H1 (cell line): Measurements from ENCODE around the gene TTI1. TPM values are rescaled to one million over a fixed set of nuclear protein-coding genes. Genes with fewer than 3 reads are reported as not detected.

Experiments
- CTCF ChIA-PET: fragments of 300-600 bp; sonication (Branson Sonifier 250); formaldehyde crosslinking; loops from one replicate; lab custom pipeline; 2021; ENCODE audit not compliant: partially characterized antibody; lab: Charles Lee
- POLR2A ChIA-PET: fragments of 300-600 bp; sonication (Branson Sonifier 250); formaldehyde crosslinking; loops from one replicate; lab custom pipeline; 2021; ENCODE audit warnings: inconsistent platforms; ENCODE audit not compliant: partially characterized antibody; lab: Charles Lee
- DNase-seq, 2 experiments: peaks; one replicate each; pipeline versions ENCODE4 v3.0.0 to v3.0.0-alpha.2; 2010 to 2022; ENCODE audit warnings: low spot score in 2 of 2, low read depth in 1 of 2, mixed read lengths in 1 of 2
- FAIRE-seq: peaks from 2 replicates; lab custom pipeline; 2011; peaks lifted over from hg19 to GRCh38; lab: Jason Lieb, UNC
- H2AFZ ChIP-seq: 2 replicates; pipeline ENCODE4 v1.8.1; 2012; ENCODE audit warnings: low read length, inconsistent platforms
- H2AK5ac ChIP-seq: 2 replicates; pipeline ENCODE4 v1.6.1; 2013; ENCODE audit warnings: low read depth, low read length
- H2BK120ac ChIP-seq: replicated peaks from 2 replicates; pipeline ENCODE3; 2013; ENCODE audit warnings: low read depth, low read length, inconsistent platforms
- H2BK12ac ChIP-seq: 2 replicates; pipeline ENCODE4 v1.6.1; 2013; ENCODE audit warnings: low read depth, low read length
- H2BK15ac ChIP-seq: 2 replicates; pipeline ENCODE4 v1.6.1; 2013; ENCODE audit warnings: low read length
- H2BK20ac ChIP-seq: 2 replicates; pipeline ENCODE4 v1.6.1; 2013; ENCODE audit warnings: low read length
- H2BK5ac ChIP-seq: 2 replicates; pipeline ENCODE4 v1.6.1; 2013; ENCODE audit warnings: low read depth, low read length
- H3K14ac ChIP-seq: 2 replicates; pipeline ENCODE4 v1.6.1; 2013; ENCODE audit warnings: inconsistent platforms; ENCODE audit not compliant: insufficient read length
- H3K18ac ChIP-seq: 2 replicates; pipeline ENCODE4 v1.6.1; 2013; ENCODE audit warnings: low read length; ENCODE audit errors: extremely low read depth
- H3K23ac ChIP-seq: 2 replicates; pipeline ENCODE4 v1.6.1; 2013; ENCODE audit warnings: inconsistent platforms; ENCODE audit not compliant: insufficient read length
- H3K23me2 ChIP-seq: 2 replicates; pipeline ENCODE4 v1.6.1; 2013; ENCODE audit warnings: low read depth, low read length
- H3K27ac ChIP-seq: 2 replicates; pipeline ENCODE4 v1.6.1; 2011; ENCODE audit warnings: low read depth, low read length, inconsistent platforms
- H3K27me3 ChIP-seq, 4 experiments: replicated peaks in 1 of 4; 1 replicate in 1 of 4; 2 replicates in 3 of 4; pipeline versions ENCODE4 v1.6.1 to v1.8.1; 2011 to 2013; ENCODE audit warnings: low read length in 3 of 4, mild to moderate bottlenecking in 3 of 4, inconsistent platforms in 2 of 4, mixed read lengths in 2 of 4, moderate library complexity in 1 of 4; ENCODE audit not compliant: control insufficient read depth in 3 of 4, insufficient read depth in 3 of 4; ENCODE audit errors: extremely low read depth in 1 of 4
- H3K36me3 ChIP-seq, 4 experiments: 2 replicates each; pipeline versions ENCODE4 v1.6.1 to v1.8.1; 2011 to 2013; ENCODE audit warnings: mild to moderate bottlenecking in 4 of 4, low read length in 3 of 4, moderate library complexity in 2 of 4, control low read depth in 1 of 4, inconsistent platforms in 1 of 4; ENCODE audit not compliant: insufficient read depth in 4 of 4, control insufficient read depth in 2 of 4
- H3K4ac ChIP-seq: replicated peaks from 2 replicates; pipeline ENCODE3; 2013; ENCODE audit warnings: low read length, low read depth, mixed read lengths, inconsistent platforms; ENCODE audit not compliant: insufficient read length
- H3K4me1 ChIP-seq, 4 experiments: replicated peaks in 1 of 4; 1 replicate in 1 of 4; 2 replicates in 3 of 4; pipeline versions ENCODE4 v1.6.1 to v1.8.1; 2011 to 2013; ENCODE audit warnings: low read length in 3 of 4, inconsistent platforms in 2 of 4, mixed read lengths in 1 of 4; ENCODE audit not compliant: insufficient read depth in 4 of 4, control insufficient read depth in 3 of 4
- H3K4me2 ChIP-seq, 2 experiments: 2 replicates each; pipeline versions ENCODE4 v1.6.1 to v1.8.1; 2011 to 2013; ENCODE audit warnings: low read depth in 2 of 2, low read length in 2 of 2, control low read depth in 1 of 2, inconsistent platforms in 1 of 2, mild to moderate bottlenecking in 1 of 2; ENCODE audit not compliant: insufficient read depth in 1 of 2
- H3K4me3 ChIP-seq, 4 experiments: fragments of 200-600, 300-600 bp in 1 of 4; sonication (generic), shearing (Covaris generic), sonication (Bioruptor Twin) in 1 of 4; 2 replicates each; pipeline versions ENCODE4 v1.5.1 to v1.8.1; 2011 to 2016; ENCODE audit warnings: low read length in 4 of 4, low read depth in 3 of 4, control low read depth in 2 of 4, inconsistent platforms in 2 of 4, mild to moderate bottlenecking in 2 of 4, mixed read lengths in 1 of 4, moderate library complexity in 1 of 4; ENCODE audit not compliant: insufficient read depth in 2 of 4; ENCODE audit errors: extremely low read depth in 1 of 4
- H3K56ac ChIP-seq: replicated peaks from 2 replicates; pipeline ENCODE3; 2013; ENCODE audit warnings: low read depth, mild to moderate bottlenecking, mixed read lengths, low read length, inconsistent platforms; ENCODE audit not compliant: insufficient read length
- H3K79me1 ChIP-seq: 2 replicates; pipeline ENCODE4 v1.6.1; 2013; ENCODE audit warnings: low read depth, low read length, control low read depth
- H3K79me2 ChIP-seq, 2 experiments: 2 replicates each; pipeline versions ENCODE4 v1.6.1 to v1.8.1; 2012 to 2013; ENCODE audit warnings: low read length in 2 of 2, mild to moderate bottlenecking in 2 of 2, inconsistent platforms in 1 of 2; ENCODE audit not compliant: insufficient read depth in 2 of 2, control insufficient read depth in 1 of 2
- H3K9ac ChIP-seq, 4 experiments: replicated peaks in 1 of 4; 1 replicate in 1 of 4; 2 replicates in 3 of 4; pipeline versions ENCODE4 v1.6.1 to v1.8.1; 2011 to 2013; ENCODE audit warnings: low read depth in 3 of 4, low read length in 3 of 4, control low read depth in 2 of 4, mild to moderate bottlenecking in 2 of 4, moderate library complexity in 2 of 4, inconsistent platforms in 1 of 4; ENCODE audit errors: extremely low read depth in 1 of 4
- H3K9me3 ChIP-seq, 2 experiments: 2 replicates each; pipeline versions ENCODE4 v1.6.1 to v1.8.1; 2012 to 2013; ENCODE audit warnings: mild to moderate bottlenecking in 2 of 2, moderate library complexity in 2 of 2, control low read depth in 1 of 2, inconsistent platforms in 1 of 2, low read depth in 1 of 2, low read length in 1 of 2, mixed read lengths in 1 of 2; ENCODE audit not compliant: insufficient read depth in 2 of 2
- H4K20me1 ChIP-seq, 2 experiments: replicated peaks in 1 of 2; 2 replicates each; pipeline versions ENCODE3 to v1.8.1; 2011 to 2013; ENCODE audit warnings: inconsistent platforms in 2 of 2, low read length in 2 of 2, mild to moderate bottlenecking in 1 of 2; ENCODE audit not compliant: insufficient read depth in 2 of 2, control insufficient read depth in 1 of 2
- H4K5ac ChIP-seq: 2 replicates; pipeline ENCODE4 v1.6.1; 2013; ENCODE audit warnings: low read length, low read depth, mixed read lengths, inconsistent platforms; ENCODE audit not compliant: insufficient read length
- H4K8ac ChIP-seq: 2 replicates; pipeline ENCODE4 v1.8.0; 2013; ENCODE audit warnings: mild to moderate bottlenecking, moderate library complexity, low read length, inconsistent platforms; ENCODE audit not compliant: insufficient read depth; ENCODE audit errors: extremely low read depth
- H4K91ac ChIP-seq: replicated peaks from 2 replicates; pipeline ENCODE3; 2013; ENCODE audit warnings: low read length, mixed read lengths, inconsistent platforms; ENCODE audit not compliant: insufficient read length
- ASH2L ChIP-seq: fragments of 200-600, 300-600 bp; sonication (generic); IDR thresholded peaks from one replicate; pipeline ENCODE4 v1.7.1; 2017; ENCODE audit warnings: low read length
- CBX8 ChIP-seq: fragments of 300-800, 300-1000 bp; sonication (generic); IDR thresholded peaks from 2 replicates; pipeline ENCODE4 v1.7.1; 2016; ENCODE audit warnings: low read depth, low read length, borderline replicate concordance
- CHD2 ChIP-seq: IDR thresholded peaks from 2 replicates; pipeline ENCODE4 v1.6.1; 2012; ENCODE audit warnings: low read length, improper control_type of control experiment
- EGR1 ChIP-seq: IDR thresholded peaks from 2 replicates; pipeline ENCODE4 v1.6.1; 2011; ENCODE audit warnings: low read depth, low read length, borderline replicate concordance
- EP300 ChIP-seq, 2 experiments: IDR thresholded peaks; 1 replicate in 1 of 2; 2 replicates in 1 of 2; pipeline ENCODE4 v1.6.1; 2011 to 2012; ENCODE audit warnings: low read depth in 2 of 2, low read length in 2 of 2, mild to moderate bottlenecking in 2 of 2, borderline replicate concordance in 1 of 2, inconsistent platforms in 1 of 2, moderate library complexity in 1 of 2
- HDAC2 ChIP-seq, 2 experiments: fragments of 300-600 bp in 1 of 2; sonication (generic) in 1 of 2; IDR thresholded peaks; 2 replicates each; pipeline ENCODE4 v1.6.1; 2011 to 2012; ENCODE audit warnings: low read depth in 2 of 2, low read length in 2 of 2, mild to moderate bottlenecking in 2 of 2, moderate library complexity in 2 of 2, borderline replicate concordance in 1 of 2, inconsistent platforms in 1 of 2
- POLR2A ChIP-seq, 2 experiments: IDR thresholded peaks; 1 replicate in 1 of 2; 2 replicates in 1 of 2; pipeline ENCODE4 v1.6.1; 2011; ENCODE audit warnings: low read depth in 2 of 2, low read length in 2 of 2, mild to moderate bottlenecking in 2 of 2; ENCODE audit errors: control extremely low read depth in 1 of 2
- SAP30 ChIP-seq: fragments of 300-600 bp; sonication (generic); IDR thresholded peaks from 2 replicates; pipeline ENCODE4 v1.7.1; 2012; ENCODE audit warnings: low read length, moderate library complexity, mild to moderate bottlenecking, inconsistent platforms; ENCODE audit not compliant: insufficient read depth, insufficient replicate concordance
- SUZ12 ChIP-seq: fragments of 200-600 bp; sonication (generic); IDR thresholded peaks from 2 replicates; pipeline ENCODE4 v1.6.1; 2012; ENCODE audit warnings: mild to moderate bottlenecking, inconsistent platforms, low read length, moderate library complexity, mixed read lengths
- TBP ChIP-seq: IDR thresholded peaks from 2 replicates; pipeline ENCODE4 v1.6.1; 2011; ENCODE audit warnings: low read depth, low read length, improper control_type of control experiment
- YY1 ChIP-seq: IDR thresholded peaks from 2 replicates; pipeline ENCODE4 v1.6.1; 2011; ENCODE audit warnings: low read depth, mild to moderate bottlenecking, low read length
- WGBS, 2 experiments: shearing (Covaris generic) in 1 of 2; methylation state at CpG; one replicate each; pipeline versions ENCODE4 v1.1.6 to v1.1.7; 2013 to 2015; ENCODE audit warnings: low lambda C conversion rate in 2 of 2, mixed read lengths in 2 of 2, inconsistent platforms in 1 of 2, low coverage in 1 of 2, missing lambda C conversion rate in 1 of 2; ENCODE audit not compliant: insufficient replicate concordance in 2 of 2, insufficient coverage in 1 of 2, insufficient read length in 1 of 2; ENCODE audit errors: extremely low coverage in 1 of 2, missing lambda C conversion rate in 1 of 2; 5-methylcytosine and 5-hydroxymethylcytosine counted together
- polyA plus RNA-seq, 7 experiments: library from polyadenylated mRNA; depleted of rRNA in 3 of 7; stranded (reverse) in 5 of 7; unstranded in 2 of 7; fragments of >200 nt in 5 of 7; fragments of 200-250 nt in 2 of 7; gene quantifications; 1 replicate in 5 of 7; 2 replicates in 1 of 7; 4 replicates in 1 of 7; pipeline versions ENCODE4 v1.2.1 to v1.2.3, GENCODE V29; 2011 to 2013; ENCODE audit warnings: missing spikeins in 2 of 7, mixed read lengths in 2 of 7
- total RNA-seq: library from RNA; stranded (reverse); fragmentation: NEBNext Ultra II Directional; extraction: Animal tissue kit (Norgen Biotek cat#: 25700); gene quantifications from 2 replicates; pipeline ENCODE4 v1.2.1, GENCODE V29; 2021
- TF ChIP-seq, protein P1 (sequence below): IDR thresholded peaks from 2 replicates; pipeline ENCODE4 v1.6.1; 2012; ENCODE audit warnings: inconsistent platforms

TTI1 gene
- total and polyA plus RNA-seq, 2 of the 8 experiments (the other 6 are each of a cell fraction or from before 2014, with no cell fraction given), result 34.1 to 47.0 TPM

DNA sequence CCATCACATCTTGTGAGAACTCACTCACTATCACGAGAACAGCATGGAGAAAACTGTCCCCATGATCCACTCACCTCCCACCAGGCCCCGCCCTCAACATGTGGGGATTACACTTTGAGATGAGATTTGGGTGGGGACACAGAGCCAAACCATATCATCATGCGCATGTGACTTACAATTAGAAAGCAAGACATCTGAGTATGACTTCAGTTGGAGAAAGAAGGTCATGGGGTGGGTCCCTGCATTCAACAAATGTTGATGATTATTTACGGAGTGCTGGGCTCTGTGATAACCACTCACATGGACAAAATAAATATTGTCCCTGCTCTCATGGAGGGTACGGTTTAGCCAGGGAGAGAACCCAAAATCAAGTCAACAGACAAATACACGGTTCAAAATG is 92.4 kb downstream of the TTI1 start:
- Histone ChIP-seq H3K18ac (no peak overlapping the region), H2BK20ac (no peak overlapping the region), H3K27ac (no peak overlapping the region), H3K14ac (no peak overlapping the region), H3K23me2 (no peaks in the 10 kb centered on the region), H4K5ac (no peak overlapping the region), H3K79me1 (no peaks in the 10 kb centered on the region), H4K20me1 (peaks cover 0 to 1% of the 10 kb centered on the region in 2 experiments), H2BK12ac (no peak overlapping the region), H2BK15ac (no peak overlapping the region), H3K4me3 (no peak overlapping the region), H4K91ac (no peak overlapping the region), H2BK5ac (no peak overlapping the region), H3K79me2 (no peaks in the 10 kb centered on the region), H2BK120ac (no peak overlapping the region), H3K9me3 (no peaks in the 10 kb centered on the region), H3K27me3 (no peaks in the 10 kb centered on the region), H4K8ac (no peak overlapping the region), H3K4me2 (no peak overlapping the region), H3K23ac (no peak overlapping the region), H3K4ac (no peak overlapping the region), H3K56ac (no peak overlapping the region), H3K4me1 (0 out of 7 replicates have a peak, but pooled peaks cover 0 to 4% (median 0%) of the 10 kb centered on the region in 4 experiments), H3K9ac (no peak overlapping the region), H2AFZ (no peak overlapping the region), H2AK5ac (no peak overlapping the region), H3K36me3 (no peaks in the 10 kb centered on the region)
- POLR2A ChIA-PET, result no interaction called here
- FAIRE-seq (no peak), DNase-seq (peak in 1 of 2 experiments; percentile 24)
- CTCF ChIA-PET, result interaction anchor here (1.0 to 4.9 kb wide), 7 partner anchors 10 to 53 kb away, joined by 3 to 42 read pairs (median 4); no protein-coding TSS in a partner anchor
- 84% methylated on average over 6 of the region's 6 CpGs; no CpG with 5 or more reads in 1 of the 2 experiments for WGBS, 2 experiments
- TF ChIP-seq EGR1 (no peak), TBP (no peak), CHD2 (no peak), HDAC2 (IDR thresholded peaks at IDR 0.05; ENCODE audit: borderline replicate concordance in 1 of 2, low read depth in 2 of 2, low read length in 2 of 2) (no peak), POLR2A (IDR thresholded peaks at IDR 0.05; ENCODE audit: control extremely low read depth in 1 of 2, low read depth in 2 of 2, low read length in 2 of 2) (no peak), SUZ12 (no peak), ASH2L (no peak), EP300 (IDR thresholded peaks at IDR 0.05; ENCODE audit: borderline replicate concordance in 1 of 2, low read depth in 2 of 2, low read length in 2 of 2) (no peak), YY1 (no peak), CBX8 (no peak), SAP30 (no peak)
- TF ChIP-seq, protein P1, sequence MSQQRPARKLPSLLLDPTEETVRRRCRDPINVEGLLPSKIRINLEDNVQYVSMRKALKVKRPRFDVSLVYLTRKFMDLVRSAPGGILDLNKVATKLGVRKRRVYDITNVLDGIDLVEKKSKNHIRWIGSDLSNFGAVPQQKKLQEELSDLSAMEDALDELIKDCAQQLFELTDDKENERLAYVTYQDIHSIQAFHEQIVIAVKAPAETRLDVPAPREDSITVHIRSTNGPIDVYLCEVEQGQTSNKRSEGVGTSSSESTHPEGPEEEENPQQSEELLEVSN, result no peak
